CD4-positive, alpha-beta memory T cell (primary cell): ENCODE measurements around the gene DIAPH1. TPM values are rescaled to one million over a fixed set of nuclear protein-coding genes. Genes with fewer than 3 reads are reported as not detected.

Source experiments
- CTCF ChIA-PET: fragments of 350-600 bp; sonication (Branson Sonifier 250); formaldehyde crosslinking; loops from one replicate; lab custom pipeline; 2021; ENCODE audit warnings: inconsistent platforms; ENCODE audit not compliant: partially characterized antibody; lab: Charles Lee
- POLR2A ChIA-PET: fragments of 350-600 bp; sonication (Branson Sonifier 250); formaldehyde crosslinking; loops from one replicate; lab custom pipeline; 2021; ENCODE audit not compliant: partially characterized antibody; lab: Charles Lee
- DNase-seq, 5 donors: peaks; one replicate each; pipeline versions ENCODE4 v3.0.0 to v3.0.0-alpha.2; 2020 to 2022; ENCODE audit warnings: mixed read lengths in 1 of 5
- H3K27ac ChIP-seq: one replicate; pipeline ENCODE4 v1.7.0; 2013; ENCODE audit warnings: low read depth, low read length
- H3K27me3 ChIP-seq: 2 replicates; pipeline ENCODE4 v1.7.0; 2013; ENCODE audit warnings: mild to moderate bottlenecking, low read length, moderate library complexity; ENCODE audit not compliant: insufficient read depth
- H3K36me3 ChIP-seq: 2 replicates; pipeline ENCODE4 v1.7.0; 2013; ENCODE audit warnings: mild to moderate bottlenecking, low read length, moderate library complexity; ENCODE audit not compliant: insufficient read depth
- H3K4me1 ChIP-seq: 2 replicates; pipeline ENCODE4 v1.7.0; 2013; ENCODE audit warnings: mild to moderate bottlenecking, low read length, moderate library complexity; ENCODE audit not compliant: insufficient read depth
- H3K4me3 ChIP-seq, 2 donors: one replicate each; pipeline ENCODE4 v1.7.0; 2013; ENCODE audit warnings: low read length in 2 of 2, mild to moderate bottlenecking in 1 of 2
- H3K9me3 ChIP-seq, 2 donors: one replicate each; pipeline ENCODE4 v1.7.0; 2013; ENCODE audit warnings: low read length in 2 of 2, control low read depth in 1 of 2; ENCODE audit not compliant: control insufficient read depth in 1 of 2
- H3K27ac Mint-ChIP-seq, 7 donors: one replicate each; pipeline ENCODE4 v1.8.0; 2020 to 2021; ENCODE audit warnings: mixed read lengths in 7 of 7, mild to moderate bottlenecking in 6 of 7, inconsistent platforms in 3 of 7, moderate library complexity in 3 of 7
- H3K27me3 Mint-ChIP-seq, 2 donors: one replicate each; pipeline ENCODE4 v1.8.0; 2020 to 2021; ENCODE audit warnings: mixed read lengths in 2 of 2
- H3K36me3 Mint-ChIP-seq, 2 donors: one replicate each; pipeline ENCODE4 v1.8.0; 2020 to 2021; ENCODE audit warnings: mixed read lengths in 2 of 2, inconsistent platforms in 1 of 2, mild to moderate bottlenecking in 1 of 2
- H3K4me1 Mint-ChIP-seq, 4 donors: one replicate each; pipeline ENCODE4 v1.8.0; 2020 to 2021; ENCODE audit warnings: mixed read lengths in 4 of 4, mild to moderate bottlenecking in 1 of 4
- H3K4me3 Mint-ChIP-seq, 8 donors: one replicate each; pipeline ENCODE4 v1.8.0; 2020 to 2021; ENCODE audit warnings: mixed read lengths in 8 of 8, mild to moderate bottlenecking in 7 of 8, moderate library complexity in 6 of 8, inconsistent platforms in 3 of 8
- H3K9me3 Mint-ChIP-seq, 8 donors: one replicate each; pipeline ENCODE4 v1.8.0; 2020 to 2021; ENCODE audit warnings: mixed read lengths in 8 of 8, mild to moderate bottlenecking in 5 of 8, inconsistent platforms in 3 of 8, moderate library complexity in 1 of 8
- intact Hi-C: fragments of 100-400 bp; cut with micrococcal nuclease; formaldehyde crosslinking; loops from one replicate; pipeline ENCODE4 v1.15.1; 2023
- polyA plus RNA-seq, 2 donors: library from polyadenylated mRNA; unstranded; fragments of 300-500 nt; fragmentation: Illumina TruSeq; gene quantifications; one replicate each; pipeline ENCODE4 v1.2.3, GENCODE V29; 2021
- total RNA-seq, 2 experiments: library from RNA; stranded (reverse); gene quantifications; one replicate each; pipeline ENCODE4 v1.2.3, GENCODE V29; 2021

DIAPH1 gene
- total and polyA plus RNA-seq, 4 experiments from 2014 or later = 81.5 to 211 (median 178) TPM

GRCh38 chr5:141478321-141478945, 140.4 kb downstream of the DIAPH1 start:
- Histone ChIP-seq H3K27ac (no peak overlapping the region), H3K36me3 (no peaks in the 10 kb centered on the region), H3K4me1 (peaks cover 25% of the 10 kb centered on the region), H3K9me3 (no peaks in the 10 kb centered on the region), H3K4me3 (no peak overlapping the region), H3K27me3 (peaks cover 29% of the 10 kb centered on the region)
- no peak for DNase-seq
- POLR2A ChIA-PET = no interaction called here
- Mint-ChIP-seq H3K4me1 (peaks cover 16 to 31% (median 25%) of the 10 kb centered on the region in 4 donors), H3K27me3 (peaks cover 40 to 47% of the 10 kb centered on the region in 2 donors), H3K27ac (no peak overlapping the region), H3K9me3 (no peaks in the 10 kb centered on the region), H3K36me3 (no peaks in the 10 kb centered on the region), H3K4me3 (peak overlapping the region in 1 of 8 donors; percentile 17)
- CTCF ChIA-PET = interaction anchor here (0.8 kb wide), 1 partner anchor 34 kb away, joined by 3 read pairs; no protein-coding TSS in a partner anchor
- intact Hi-C loops = no loop called here

DNA sequence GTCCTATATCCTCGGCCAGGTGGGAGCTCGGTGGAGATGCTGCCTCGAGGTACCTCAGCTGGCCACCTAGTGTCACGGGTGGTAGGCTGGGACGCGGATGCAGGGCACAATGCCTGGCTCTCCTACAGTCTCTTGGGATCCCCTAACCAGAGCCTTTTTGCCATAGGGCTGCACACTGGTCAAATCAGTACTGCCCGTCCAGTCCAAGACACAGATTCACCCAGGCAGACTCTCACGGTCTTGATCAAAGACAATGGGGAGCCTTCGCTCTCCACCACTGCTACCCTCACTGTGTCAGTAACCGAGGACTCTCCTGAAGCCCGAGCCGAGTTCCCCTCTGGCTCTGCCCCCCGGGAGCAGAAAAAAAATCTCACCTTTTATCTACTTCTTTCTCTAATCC, 141.0 kb downstream of the DIAPH1 start:
- H3K27me3 ChIP-seq = peaks cover 29% of the 10 kb centered on the region
- intact Hi-C loops = no loop called here
- peak overlapping the region in 2 of 8 donors; percentile 17 to 87 for H3K4me3 Mint-ChIP-seq
- H3K27ac Mint-ChIP-seq = no peak overlapping the region
- no peak overlapping the region for H3K27ac ChIP-seq
- H3K4me1 ChIP-seq = peaks cover 25% of the 10 kb centered on the region
- no peaks in the 10 kb centered on the region for H3K9me3 ChIP-seq
- no peaks in the 10 kb centered on the region for H3K9me3 Mint-ChIP-seq
- peaks cover 16 to 31% (median 25%) of the 10 kb centered on the region in 4 donors for H3K4me1 Mint-ChIP-seq
- no peak overlapping the region for H3K4me3 ChIP-seq
- H3K36me3 ChIP-seq = no peaks in the 10 kb centered on the region
- CTCF ChIA-PET = no interaction called here
- H3K36me3 Mint-ChIP-seq = no peaks in the 10 kb centered on the region
- POLR2A ChIA-PET = no interaction called here
- DNase-seq = no peak
- peaks cover 37 to 43% of the 10 kb centered on the region in 2 donors for H3K27me3 Mint-ChIP-seq

- CTCF ChIA-PET = interaction anchor here (1.6 kb wide), 1 partner anchor 36 kb away, joined by 4 read pairs; no protein-coding TSS in a partner anchor
- no peaks in the 10 kb centered on the region for H3K36me3 ChIP-seq
- Mint-ChIP-seq H3K36me3 (no peaks in the 10 kb centered on the region), H3K27me3 (peaks cover 33 to 38% of the 10 kb centered on the region in 2 donors), H3K4me3 (peak overlapping the region; percentile 84 to 93 (median 86)), H3K4me1 (peaks cover 16 to 31% (median 25%) of the 10 kb centered on the region in 4 donors), H3K9me3 (no peaks in the 10 kb centered on the region), H3K27ac (no peak overlapping the region)
- no peaks in the 10 kb centered on the region for H3K9me3 ChIP-seq
- peaks cover 25% of the 10 kb centered on the region for H3K27me3 ChIP-seq
- peaks cover 25% of the 10 kb centered on the region for H3K4me1 ChIP-seq
- POLR2A ChIA-PET = no interaction called here
- H3K27ac ChIP-seq = no peak overlapping the region
- H3K4me3 ChIP-seq = peak overlapping the region in 1 of 2 donors; percentile 52
- intact Hi-C loops = no loop called here
- DNase-seq = no peak
Measured at GRCh38 chr5:141477044-141477575, 141.7 kb downstream of the DIAPH1 start.

DNA sequence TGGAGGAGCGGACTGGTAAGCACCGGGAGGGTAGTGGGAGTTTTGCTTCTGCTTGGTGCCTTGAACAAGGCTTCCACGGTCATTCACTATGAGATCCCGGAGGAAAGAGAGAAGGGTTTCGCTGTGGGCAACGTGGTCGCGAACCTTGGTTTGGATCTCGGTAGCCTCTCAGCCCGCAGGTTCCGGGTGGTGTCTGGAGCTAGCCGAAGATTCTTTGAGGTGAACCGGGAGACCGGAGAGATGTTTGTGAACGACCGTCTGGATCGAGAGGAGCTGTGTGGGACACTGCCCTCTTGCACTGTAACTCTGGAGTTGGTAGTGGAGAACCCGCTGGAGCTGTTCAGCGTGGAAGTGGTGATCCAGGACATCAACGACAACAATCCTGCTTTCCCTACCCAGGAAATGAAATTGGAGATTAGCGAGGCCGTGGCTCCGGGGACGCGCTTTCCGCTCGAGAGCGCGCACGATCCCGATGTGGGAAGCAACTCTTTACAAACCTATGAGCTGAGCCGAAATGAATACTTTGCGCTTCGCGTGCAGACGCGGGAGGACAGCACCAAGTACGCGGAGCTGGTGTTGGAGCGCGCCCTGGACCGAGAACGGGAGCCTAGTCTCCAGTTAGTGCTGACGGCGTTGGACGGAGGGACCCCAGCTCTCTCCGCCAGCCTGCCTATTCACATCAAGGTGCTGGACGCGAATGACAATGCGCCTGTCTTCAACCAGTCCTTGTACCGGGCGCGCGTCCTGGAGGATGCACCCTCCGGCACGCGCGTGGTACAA, 142.5 kb downstream of the DIAPH1 start:
- DNase-seq = no peak
- Histone ChIP-seq H3K4me1 (peaks cover 25% of the 10 kb centered on the region), H3K27me3 (peaks cover 25% of the 10 kb centered on the region), H3K36me3 (no peaks in the 10 kb centered on the region), H3K9me3 (no peaks in the 10 kb centered on the region), H3K27ac (no peak overlapping the region), H3K4me3 (peak overlapping the region in 1 of 2 donors; percentile 52)
- Mint-ChIP-seq H3K4me1 (peaks cover 16 to 31% (median 25%) of the 10 kb centered on the region in 4 donors), H3K9me3 (no peaks in the 10 kb centered on the region), H3K36me3 (no peaks in the 10 kb centered on the region), H3K27ac (no peak overlapping the region), H3K4me3 (peak overlapping the region; percentile 84 to 93 (median 86)), H3K27me3 (peaks cover 33 to 38% of the 10 kb centered on the region in 2 donors)
- POLR2A ChIA-PET = no interaction called here
- CTCF ChIA-PET = interaction anchor here (1.0 to 1.6 kb wide), 4 partner anchors 9 to 51 kb away, joined by 3 to 4 read pairs (median 3); no protein-coding TSS in a partner anchor
- intact Hi-C loops = no loop called here

DNA sequence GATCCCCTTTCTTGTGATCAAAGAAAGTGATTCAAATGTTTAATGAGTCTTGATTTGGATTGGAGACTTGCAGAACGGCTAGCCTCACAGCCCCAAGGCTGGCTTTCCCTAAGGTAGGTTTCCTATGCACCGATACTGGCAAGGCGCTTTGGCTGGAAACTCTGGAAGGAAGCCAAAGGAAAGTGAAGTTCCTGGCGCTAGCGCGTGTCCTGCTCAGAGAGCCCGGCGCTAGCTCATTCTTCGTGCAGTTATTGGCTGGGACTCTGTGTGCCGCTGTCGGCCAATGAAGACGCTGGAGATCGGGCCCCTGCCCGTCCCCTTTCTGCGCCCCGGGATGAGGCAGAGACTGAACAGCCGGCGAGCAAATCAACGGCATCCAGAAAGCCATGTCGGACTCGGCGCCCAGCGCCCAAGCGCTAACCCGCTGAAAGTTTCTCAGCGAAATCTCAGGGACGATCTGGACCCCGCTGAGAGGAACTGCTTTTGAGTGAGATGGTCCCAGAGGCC, 143.1 kb downstream of the DIAPH1 start, which contains the start of gene PCDHGC3:
Gene PCDHGC3 (plus strand): TSS at position 342 of the 507 bp plus-strand sequence. CDS start 151 bp downstream, at position 493.
- DNase-seq = peak in 1 of 5 donors; percentile 14

DNA sequence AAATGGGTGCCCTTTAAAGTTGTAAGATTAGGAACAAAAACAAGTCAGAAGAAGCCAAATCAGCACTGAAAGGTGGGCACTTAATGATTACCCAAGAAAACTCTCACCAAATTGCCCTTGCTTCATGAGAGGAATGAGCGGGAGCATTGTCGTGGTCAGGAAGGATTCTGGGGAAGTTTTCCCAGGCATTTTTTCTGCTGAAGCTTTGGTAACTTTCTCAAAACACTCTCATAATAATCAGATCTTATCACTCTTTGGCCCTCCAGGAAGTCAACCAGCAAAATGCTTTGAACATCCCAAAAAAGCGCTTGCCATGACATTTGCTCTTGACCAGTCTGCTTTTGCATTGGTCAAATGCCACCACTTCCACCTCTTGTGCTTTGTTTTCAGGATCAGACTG, 153.4 kb downstream of the DIAPH1 start:
- H3K27ac Mint-ChIP-seq = no peak overlapping the region
- intact Hi-C loops = no loop called here
- H3K4me1 Mint-ChIP-seq = no peaks in the 10 kb centered on the region
- Histone ChIP-seq H3K27me3 (no peaks in the 10 kb centered on the region), H3K36me3 (no peaks in the 10 kb centered on the region), H3K9me3 (no peaks in the 10 kb centered on the region), H3K4me3 (no peak overlapping the region), H3K27ac (no peak overlapping the region), H3K4me1 (no peaks in the 10 kb centered on the region)
- POLR2A ChIA-PET = no interaction called here
- peaks cover 6 to 16% of the 10 kb centered on the region in 2 donors for H3K27me3 Mint-ChIP-seq
- H3K36me3 Mint-ChIP-seq = no peaks in the 10 kb centered on the region
- DNase-seq = no peak
- CTCF ChIA-PET = interaction anchor here (0.9 to 1.5 kb wide), 2 partner anchors 8 to 47 kb away, joined by 3 to 4 read pairs; no protein-coding TSS in a partner anchor
- no peak overlapping the region for H3K4me3 Mint-ChIP-seq
- peaks cover 0 to 15% (median 2%) of the 10 kb centered on the region in 8 donors for H3K9me3 Mint-ChIP-seq

More for the DNA sequence above, 143.1 kb downstream of the DIAPH1 start, which contains the start of gene PCDHGC3:
- peak within 1 kb of the TSS; percentile 84 to 93 (median 86) for H3K4me3 Mint-ChIP-seq
- Histone ChIP-seq H3K27me3 (peaks cover 25% of the 10 kb centered on the region), H3K4me3 (peak within 1 kb of the TSS in 1 of 2 donors; percentile 52), H3K27ac (no peak within 1 kb of the TSS), H3K9me3 (no peaks in the 10 kb centered on the region), H3K36me3 (no peaks in the 10 kb centered on the region), H3K4me1 (peaks cover 25% of the 10 kb centered on the region)
- CTCF ChIA-PET = interaction anchor here (0.9 to 1.6 kb wide), 6 partner anchors 10 to 88 kb away, joined by 3 to 4 read pairs (median 3); partner anchors contain the start of gene PCDHGA10
- no peaks in the 10 kb centered on the region for H3K36me3 Mint-ChIP-seq
- peaks cover 16 to 31% (median 25%) of the 10 kb centered on the region in 4 donors for H3K4me1 Mint-ChIP-seq
- peaks cover 29 to 36% of the 10 kb centered on the region in 2 donors for H3K27me3 Mint-ChIP-seq
- H3K9me3 Mint-ChIP-seq = no peaks in the 10 kb centered on the region
- POLR2A ChIA-PET = no interaction called here
- intact Hi-C loops = no loop called here
- H3K27ac Mint-ChIP-seq = no peak within 1 kb of the TSS
